ENCODE data around the gene ZHX3.
"Not testable (repeated sequence)": the region's sequence is repeated elsewhere in the genome, so short reads cannot be mapped to it uniquely, and the experiment has no call there.

Gene ZHX3

DNA sequence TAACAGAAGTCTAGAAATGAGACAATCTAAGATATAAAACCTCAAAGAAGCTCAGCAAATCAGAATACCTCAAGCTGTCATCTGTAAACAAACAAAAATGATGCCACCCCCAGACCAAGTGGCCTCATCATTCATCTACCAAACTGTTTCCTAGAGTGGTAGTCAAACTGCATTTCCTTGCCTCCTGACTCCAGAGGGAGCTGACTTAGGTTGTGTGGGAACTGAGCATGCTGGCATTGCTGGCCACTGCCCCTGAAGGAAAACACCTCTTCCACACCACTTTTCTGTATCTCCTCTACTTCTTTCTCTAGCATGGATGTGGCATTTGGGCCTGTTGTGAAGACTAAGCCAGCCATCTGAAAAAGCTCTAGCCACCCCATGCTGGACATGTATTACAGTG is 56.3 kb downstream of the ZHX3 start:
- DNase-seq (ENCODE audit: low read depth in 1 of 2, low spot score in 1 of 2) = no peak

DNA sequence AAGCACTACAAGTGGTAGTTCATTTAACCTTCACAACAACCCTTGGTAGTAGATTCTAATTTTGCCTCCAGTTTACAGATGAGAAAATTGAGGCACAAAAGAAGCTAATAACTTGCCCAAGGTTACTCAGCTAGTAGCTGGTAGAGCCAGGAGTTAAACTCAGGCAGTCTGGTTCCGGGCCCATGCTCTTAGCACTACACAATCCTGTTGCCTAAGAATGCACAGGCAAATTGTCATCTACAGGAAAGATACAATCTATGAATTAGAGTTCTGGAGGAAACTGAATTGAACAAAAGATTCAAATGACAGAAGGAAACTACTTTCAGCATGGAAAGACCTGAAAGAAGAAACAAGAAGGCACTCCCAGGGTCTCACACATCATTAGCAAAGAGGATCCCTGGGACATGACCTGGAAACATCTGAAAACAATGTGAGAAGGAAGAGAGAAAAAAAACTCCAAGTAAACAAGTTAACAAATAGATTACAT is 56.8 kb downstream of the ZHX3 start:
- DNase-seq (ENCODE audit: low read depth in 1 of 2, low spot score in 1 of 2) = no peak

DNA sequence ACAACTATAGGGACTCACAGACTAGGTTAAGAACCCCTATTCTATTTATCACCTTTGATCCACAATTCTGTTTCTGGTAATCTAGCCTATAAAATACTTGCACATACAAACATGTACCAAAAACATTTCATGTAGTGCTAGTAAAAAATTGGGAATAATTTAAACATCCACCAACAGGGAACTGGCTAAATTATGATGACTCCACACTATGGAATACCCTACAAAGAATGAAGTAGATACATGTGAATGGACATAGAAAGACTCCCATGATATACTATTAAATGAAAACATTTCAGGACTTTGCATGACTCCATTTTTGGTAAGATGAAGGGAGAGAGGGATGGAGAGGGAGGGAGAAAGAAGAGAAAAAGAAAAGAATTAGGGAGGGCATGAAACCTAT is 58.2 kb downstream of the ZHX3 start:
- DNase-seq (ENCODE audit: low read depth in 1 of 2, low spot score in 1 of 2) = no peak

DNA sequence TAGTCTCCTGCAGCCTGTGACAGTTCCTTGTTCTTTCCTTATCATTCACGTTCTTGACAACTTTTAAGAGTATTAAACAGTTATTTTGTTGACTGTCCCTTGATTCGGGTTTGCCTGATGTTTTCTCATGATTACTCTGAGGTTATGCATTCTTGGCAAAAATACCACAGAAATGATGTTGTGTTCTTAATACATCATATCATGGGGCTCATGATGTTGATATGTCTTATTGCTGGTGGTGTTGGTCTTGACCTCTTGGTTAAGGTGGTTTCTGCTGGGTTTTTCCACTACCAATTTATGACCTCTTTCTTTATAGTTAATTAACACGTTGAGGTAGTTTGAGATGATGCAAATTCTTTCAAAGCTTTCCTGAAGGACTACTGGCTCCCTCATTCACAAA is 59.1 kb downstream of the ZHX3 start:
- no peak for DNase-seq (ENCODE audit: low read depth in 1 of 2, low spot score in 1 of 2)

DNA sequence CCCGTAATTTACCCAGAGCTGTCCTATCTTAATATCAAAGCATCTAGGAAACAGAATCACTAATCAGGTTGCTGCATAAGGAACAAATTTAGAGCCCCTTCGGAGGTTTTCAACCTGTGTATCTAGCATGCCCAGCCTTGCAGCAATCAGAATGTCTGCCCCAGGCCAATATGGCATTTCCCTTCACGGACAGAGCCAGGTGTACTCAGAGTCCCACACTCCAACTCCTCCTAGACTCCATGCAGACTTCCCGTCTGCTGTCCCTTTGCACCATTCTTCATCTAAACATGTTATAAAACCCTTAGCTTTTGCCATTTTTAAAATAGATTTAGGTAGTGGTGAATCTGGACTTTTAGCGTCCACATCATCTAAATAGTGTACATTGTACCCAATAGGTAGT is 61.0 kb downstream of the ZHX3 start:
- no peak for DNase-seq (ENCODE audit: low read depth in 1 of 2, low spot score in 1 of 2)

DNA sequence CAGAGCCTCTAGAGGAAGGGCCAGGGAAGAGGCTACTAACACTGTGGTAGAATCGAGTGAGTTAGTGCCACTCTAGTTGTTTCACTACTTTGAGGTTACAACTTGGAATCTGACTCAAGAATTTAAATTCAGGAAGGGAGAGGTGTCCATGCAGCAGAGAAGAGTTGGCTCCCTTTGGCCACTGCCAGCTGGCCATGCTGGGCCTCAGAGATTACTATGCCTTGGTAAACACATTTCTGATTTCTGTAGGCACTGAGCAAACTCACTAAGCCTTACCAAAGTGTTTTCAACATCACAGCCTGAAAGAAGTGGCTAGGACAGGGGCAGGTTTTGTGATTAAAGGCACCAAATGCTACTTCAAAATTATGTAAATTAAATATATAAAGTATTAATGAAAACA is 61.9 kb downstream of the ZHX3 start:
- DNase-seq (ENCODE audit: low read depth in 1 of 2, low spot score in 1 of 2) = no peak

DNA sequence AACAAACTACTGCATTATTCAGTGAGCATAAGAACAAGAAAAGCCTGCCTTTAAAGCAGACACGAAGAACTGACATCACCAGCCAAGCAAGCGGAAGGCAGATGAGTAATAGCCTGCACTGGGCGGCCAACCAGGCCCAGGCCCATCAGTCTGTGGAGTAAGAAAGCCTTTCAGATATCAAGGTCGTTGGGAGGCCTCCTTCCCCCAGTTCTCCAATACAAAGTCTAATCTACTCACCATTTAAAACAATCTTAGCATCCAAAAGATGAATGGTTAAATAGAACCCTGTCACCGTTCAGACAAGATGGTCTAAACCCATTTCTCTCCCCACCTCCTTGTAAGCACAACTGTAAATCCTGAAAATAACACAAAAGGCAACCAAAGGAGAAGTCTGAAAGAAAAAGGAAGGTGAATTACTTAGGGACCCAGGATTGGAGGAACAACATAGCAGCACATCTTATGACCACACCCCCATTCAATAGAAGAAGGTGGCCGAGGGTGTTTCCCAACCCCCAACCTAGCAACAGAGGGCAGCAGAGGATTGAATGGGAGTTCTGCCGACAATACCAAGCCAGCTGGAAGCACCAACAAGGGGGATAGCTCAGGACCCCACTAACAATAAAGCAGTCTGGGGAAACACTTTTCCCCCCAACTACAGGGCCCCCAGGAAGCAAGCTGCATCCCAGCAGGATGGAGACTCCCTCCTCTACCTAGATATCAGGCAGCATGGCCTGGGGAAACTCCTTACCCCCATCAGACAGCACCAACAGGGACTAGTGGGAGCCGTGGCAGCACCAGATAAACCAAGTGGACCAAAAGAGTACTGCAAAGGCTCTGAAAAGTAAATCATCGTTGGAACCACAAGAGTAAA is 67.9 kb downstream of the ZHX3 start:
- DNase-seq (ENCODE audit: low read depth in 1 of 2, low spot score in 1 of 2) = no peak

DNA sequence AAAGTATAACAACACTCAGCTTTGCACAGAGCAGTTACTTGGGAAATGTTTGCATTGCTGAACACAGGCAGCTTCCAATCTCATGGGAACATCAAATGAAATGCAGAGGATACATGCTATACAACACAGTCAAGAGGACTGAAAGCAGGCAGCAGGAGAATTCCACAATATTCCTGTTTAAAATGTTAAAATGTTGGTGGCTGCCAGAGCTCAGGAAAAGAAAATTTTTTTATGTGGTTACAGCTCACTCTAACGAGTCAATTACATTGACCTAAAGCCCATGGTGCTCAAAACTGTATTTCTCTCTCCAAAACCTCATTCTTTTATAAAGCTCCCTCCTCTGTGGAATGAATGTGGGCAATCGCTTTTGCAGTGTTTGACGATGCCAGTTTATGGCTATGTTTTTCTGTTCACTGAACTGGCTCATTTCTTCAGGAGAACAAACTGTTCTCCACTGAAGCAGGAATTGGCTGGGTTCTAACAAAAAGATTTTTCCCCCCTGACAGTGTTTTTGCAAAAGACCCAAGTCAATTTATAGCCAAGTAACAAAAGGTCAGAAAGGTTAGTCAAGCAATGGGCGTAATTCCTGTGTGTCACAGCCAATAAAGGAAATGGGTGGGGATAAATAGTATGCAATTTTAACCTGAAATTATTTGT is 69.0 kb downstream of the ZHX3 start:
- no peak for DNase-seq (ENCODE audit: low read depth in 1 of 2, low spot score in 1 of 2)

DNA sequence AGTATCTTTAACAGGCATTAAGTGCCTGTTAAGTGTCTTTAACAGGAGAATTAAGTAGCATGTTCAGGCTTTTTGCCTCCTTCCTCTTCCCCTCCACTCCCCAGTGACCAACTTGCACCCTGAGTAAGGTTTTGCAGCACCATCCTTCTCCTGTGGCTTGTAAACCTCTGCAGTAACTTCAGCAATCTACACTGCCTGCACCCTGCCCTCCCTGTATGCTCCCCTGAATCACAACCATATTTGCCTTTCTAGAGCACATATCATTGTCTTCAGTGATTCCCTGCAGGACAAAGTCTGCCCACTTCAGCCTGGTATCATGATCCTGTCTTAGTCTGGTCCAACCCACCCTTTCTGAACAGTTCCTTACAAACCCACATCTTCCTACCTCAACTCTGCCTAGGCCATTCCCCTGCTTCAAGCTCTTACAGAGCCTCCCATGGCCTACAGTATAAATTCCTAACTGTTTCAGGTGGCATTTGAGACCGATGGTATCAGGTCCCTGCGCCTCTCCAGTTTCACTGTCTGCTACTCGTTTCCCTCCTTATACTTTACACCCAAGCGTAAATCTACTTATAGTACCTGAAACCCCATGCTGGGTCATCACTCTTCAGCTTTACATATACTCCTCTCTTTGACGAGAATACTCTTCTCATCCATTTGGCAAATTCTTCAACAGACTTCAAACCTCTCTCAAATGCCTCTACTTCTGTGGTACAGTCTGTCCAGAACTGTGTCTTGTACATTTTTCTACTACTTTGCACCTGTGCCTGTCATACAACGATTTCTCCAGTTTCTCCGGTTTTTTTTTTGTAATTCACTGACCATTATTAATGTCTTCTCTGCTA is 69.8 kb downstream of the ZHX3 start:
- DNase-seq (ENCODE audit: low read depth in 1 of 2, low spot score in 1 of 2) = no peak

DNA sequence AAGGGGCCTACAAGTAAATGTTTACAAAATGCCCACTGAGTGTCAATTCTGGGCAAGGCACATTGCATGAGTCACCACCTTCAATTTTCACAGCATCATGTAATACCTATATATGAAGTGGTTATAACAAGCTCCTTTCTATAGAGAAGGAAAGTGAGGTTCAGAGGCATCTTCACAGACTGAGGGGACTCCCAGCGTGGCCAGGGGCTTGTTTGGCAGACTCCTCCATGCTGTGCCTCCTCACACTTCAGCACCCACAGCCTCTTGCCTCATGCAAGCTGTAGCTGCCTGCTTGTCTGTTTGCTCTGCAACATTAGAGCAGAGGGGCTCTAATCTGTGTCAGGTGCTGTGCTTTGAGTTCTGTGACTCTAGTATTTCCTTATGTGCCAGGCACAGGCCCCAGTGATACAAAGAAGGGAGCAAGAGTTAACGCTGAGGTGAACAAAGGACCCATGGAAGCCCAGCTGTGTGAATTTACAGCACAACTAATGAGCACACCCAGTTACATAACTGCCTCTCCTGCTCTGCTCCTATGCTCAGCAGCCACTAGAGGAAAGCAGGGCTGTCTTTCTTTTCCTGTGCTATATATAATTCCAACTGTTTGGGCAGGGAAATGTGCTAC is 72.3 kb downstream of the ZHX3 start:
- DNase-seq (ENCODE audit: low read depth in 1 of 2, low spot score in 1 of 2) = no peak

DNA sequence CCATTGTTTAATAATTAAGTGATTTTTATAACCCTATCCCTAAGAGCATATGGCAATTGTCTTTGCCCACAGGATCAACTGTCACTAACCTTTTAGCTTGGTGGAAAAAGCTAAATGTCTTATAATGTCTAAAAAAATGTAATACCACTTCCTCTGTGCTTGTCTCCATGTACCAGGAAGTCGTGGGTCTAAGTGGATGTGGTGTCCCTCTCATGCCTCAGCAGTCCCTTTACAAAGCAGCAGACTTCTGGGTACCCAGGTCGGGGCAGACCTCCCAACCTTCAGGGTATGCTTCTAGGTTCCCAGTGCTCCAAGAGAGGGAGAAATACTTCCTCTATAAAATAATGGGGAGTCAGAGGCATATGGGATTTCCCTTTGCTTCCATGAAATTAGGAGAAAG is 74.7 kb downstream of the ZHX3 start:
- DNase-seq (ENCODE audit: low read depth in 1 of 2, low spot score in 1 of 2) = no peak

DNA sequence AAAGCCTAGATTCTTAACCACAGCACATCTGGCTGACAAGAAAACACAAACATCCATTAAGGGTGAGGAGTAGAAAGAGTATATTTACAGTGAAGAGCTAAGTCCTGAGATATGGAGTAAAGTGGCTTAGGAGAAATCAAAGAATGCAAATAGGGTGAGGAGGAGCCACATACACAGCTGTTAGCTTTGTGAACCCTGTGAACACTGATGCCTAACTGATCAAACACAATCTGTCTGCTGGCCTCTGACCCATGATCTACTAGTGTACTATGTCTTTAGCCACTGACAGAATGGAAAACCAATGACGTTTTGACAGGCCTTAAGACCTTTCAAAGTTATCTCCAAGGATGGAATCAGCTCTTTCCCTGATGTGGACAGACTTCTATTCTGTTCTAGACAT is 75.2 kb downstream of the ZHX3 start:
- DNase-seq (ENCODE audit: low read depth in 1 of 2, low spot score in 1 of 2) = no peak

DNA sequence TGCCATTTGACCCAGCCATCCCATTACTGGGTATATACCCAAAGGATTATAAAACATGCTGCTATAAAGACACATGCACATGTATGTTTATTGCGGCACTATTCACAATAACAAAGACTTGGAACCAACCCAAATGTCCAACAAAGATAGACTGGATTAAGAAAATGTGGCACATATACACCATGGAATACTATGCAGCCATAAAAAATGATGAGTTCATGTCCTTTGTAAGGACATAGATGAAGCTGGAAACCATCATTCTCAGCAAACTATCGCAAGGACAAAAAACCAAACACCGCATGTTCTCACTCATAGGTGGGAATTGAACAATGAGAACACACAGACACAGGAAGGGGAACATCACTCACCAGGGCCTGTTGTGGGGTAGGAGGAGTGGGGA is 80.3 kb downstream of the ZHX3 start:
- DNase-seq (ENCODE audit: low read depth in 1 of 2, low spot score in 1 of 2) = not testable (repeated sequence)

DNA sequence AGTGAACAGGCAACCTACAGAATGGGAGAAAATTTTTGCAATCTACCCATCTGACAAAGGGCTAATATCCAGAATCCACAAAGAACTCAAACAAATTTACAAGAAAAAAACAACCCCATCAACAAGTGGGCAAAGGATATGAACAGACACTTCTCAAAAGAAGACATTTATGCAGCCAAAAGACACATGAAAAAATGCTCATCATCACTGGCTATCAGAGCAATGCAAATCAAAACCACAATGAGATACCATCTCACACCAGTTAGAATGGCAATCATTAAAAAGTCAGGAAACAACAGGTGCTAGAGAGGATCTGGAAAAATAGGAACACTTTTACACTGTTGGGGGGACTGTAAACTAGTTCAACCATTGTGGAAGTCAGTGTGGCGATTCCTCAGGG is 80.7 kb downstream of the ZHX3 start:
- not testable (repeated sequence) for DNase-seq (ENCODE audit: low read depth in 1 of 2, low spot score in 1 of 2)

DNA sequence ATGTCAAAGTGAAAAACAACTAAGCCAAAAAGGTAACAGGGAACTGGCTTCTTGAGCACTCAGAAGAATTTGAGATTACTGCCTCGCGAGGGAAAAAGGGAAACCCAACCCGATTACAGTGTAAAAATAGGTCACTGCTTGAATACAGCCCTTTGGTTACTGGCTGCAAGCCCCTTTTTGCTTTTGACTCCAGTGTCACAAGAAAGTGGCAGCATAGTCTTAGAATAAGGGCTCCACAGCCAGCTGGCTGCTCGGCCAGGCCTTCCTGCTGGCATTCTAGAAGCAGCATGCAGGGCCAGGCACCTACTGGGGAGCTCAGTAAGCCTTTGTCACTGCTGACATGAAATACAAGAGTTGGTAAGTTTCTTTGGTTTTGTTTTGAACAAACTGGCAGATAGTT is 83.0 kb downstream of the ZHX3 start:
- DNase-seq (ENCODE audit: low read depth in 1 of 2, low spot score in 1 of 2) = no peak

DNA sequence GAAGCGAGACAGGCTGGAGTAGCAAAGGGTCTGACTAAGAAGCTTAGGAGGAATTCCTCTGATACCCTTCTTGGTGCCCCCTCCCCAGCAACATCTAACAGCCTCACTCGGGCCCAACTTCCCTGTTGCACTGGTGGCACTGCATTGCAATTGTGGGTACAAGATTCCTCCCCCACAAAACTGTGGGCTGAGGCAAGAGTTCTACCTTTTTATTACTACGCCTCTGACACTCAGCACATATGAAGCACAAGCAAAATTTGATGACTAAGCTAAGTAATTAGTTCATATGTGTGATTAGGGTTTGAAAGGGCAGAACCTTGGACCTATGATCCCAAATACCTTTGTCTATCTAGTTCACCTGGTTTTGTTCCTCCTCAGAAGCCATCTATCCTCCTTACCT is 83.5 kb downstream of the ZHX3 start:
- no peak for DNase-seq (ENCODE audit: low read depth in 1 of 2, low spot score in 1 of 2)

DNA sequence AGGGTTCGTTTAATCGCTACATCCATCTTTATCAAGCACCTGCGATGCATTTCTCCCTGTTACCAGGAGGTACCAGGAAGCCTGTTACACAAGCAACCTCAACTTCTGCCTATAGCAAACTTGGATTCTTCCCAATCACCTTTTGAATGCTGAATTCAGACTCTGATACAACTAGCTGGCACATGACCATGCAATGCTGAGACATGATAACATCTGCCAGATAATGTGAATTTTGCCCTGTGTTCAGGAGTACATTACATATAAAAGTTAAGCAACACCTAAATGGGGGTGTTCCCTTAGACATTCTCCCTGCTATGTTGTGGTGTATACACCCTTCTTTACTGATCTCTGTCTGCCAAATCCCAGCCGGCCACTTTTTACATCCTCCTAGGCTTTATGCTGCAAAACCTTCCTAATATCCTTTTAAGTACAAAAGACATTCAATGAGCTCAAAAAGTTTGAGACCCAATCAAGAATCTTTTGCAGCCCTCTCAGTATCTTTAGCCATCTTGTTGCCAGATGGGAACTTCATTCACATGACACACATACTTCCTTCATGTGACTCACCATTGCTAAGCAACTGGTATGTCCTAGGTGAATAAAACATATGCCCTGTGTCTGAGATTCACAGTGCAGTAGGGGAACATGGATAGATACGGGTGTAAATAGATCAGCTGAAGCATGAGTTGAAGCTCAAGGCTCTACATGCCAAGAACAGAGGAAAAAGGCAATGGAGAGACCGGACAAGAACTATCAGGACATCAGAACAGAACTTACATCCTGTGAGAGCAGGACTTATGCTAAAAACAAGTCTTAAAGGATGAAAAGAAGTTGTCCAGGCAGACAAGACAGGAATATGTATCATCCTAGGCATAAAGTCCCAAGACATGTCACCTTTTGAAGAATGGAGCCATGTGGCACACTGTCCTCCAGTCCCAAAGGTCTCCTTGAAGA is 84.3 kb downstream of the ZHX3 start:
- no peak for DNase-seq (ENCODE audit: low read depth in 1 of 2, low spot score in 1 of 2)

DNA sequence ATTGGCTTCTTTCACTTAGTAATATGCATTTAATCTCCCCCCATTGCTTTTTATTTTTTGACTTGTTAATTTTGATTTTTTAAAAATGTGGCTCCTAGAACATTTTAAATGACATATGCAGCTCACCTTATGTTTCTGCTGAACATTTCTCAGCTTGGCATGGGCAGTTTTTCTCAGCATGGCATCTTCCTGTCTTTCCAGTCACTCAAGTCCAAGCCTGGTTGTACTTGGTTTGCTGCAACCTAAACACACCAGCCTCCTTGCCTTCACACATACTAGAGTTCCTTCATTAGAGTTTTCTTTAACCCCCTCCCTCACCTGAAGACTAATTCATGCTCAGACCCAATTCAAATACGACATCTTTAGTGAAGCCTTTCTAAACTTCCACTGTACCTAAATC is 86.4 kb downstream of the ZHX3 start:
- DNase-seq (ENCODE audit: low read depth in 1 of 2, low spot score in 1 of 2) = no peak

DNA sequence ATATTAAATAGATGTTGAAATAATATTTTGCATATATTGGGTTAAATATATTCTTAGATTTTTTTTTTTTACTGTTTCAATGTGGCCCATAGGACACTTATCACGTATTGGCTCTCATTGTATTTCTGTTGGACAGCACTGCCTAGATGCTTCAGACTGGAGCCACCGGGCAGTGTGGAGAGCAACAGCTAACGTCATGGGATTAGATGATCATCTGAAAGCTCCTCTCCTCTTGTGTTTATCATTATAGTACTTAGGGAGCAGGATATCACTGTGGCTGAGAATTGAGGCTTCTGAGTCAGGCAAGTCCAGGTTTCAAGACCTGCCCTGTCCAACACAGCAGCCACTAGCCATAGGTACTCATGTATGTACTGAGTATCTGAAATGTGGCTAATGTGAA is 87.4 kb downstream of the ZHX3 start:
- DNase-seq (ENCODE audit: low read depth in 1 of 2, low spot score in 1 of 2) = no peak

DNA sequence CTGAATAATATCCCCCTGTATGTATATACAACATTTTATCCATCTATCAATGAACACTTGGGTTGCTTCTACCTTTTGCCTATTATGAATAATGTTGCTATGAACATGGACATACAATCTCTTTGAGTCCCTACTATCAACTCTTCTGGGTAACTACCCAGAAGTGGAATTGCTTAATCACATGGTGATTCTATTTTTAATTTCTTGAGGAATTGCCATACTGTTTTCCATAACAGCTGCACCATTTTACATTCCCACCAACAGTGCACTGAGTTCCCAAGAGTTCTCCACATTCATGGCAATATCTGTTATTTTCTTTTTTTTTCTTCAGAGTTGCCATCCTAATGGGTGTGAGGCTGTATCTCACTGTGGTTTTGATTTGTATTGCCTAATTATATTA is 88.3 kb downstream of the ZHX3 start:
- DNase-seq (ENCODE audit: low read depth in 1 of 2, low spot score in 1 of 2) = no peak
